22Rv1 (cell line): Measurements from ENCODE around the gene PAK1IP1.

Experiments used
- ZFX ChIP-seq: fragments of 450-650 bp; IDR thresholded peaks from 2 replicates; pipeline ENCODE4 v1.6.1; 2017; ENCODE audit warnings: antibody characterized with exemption, borderline replicate concordance
- TF ChIP-seq, protein P1 (sequence below): fragments of 450-650 bp; IDR thresholded peaks from 2 replicates; pipeline ENCODE4 v1.5.1; 2017; ENCODE audit warnings: mild to moderate bottlenecking

DNA sequence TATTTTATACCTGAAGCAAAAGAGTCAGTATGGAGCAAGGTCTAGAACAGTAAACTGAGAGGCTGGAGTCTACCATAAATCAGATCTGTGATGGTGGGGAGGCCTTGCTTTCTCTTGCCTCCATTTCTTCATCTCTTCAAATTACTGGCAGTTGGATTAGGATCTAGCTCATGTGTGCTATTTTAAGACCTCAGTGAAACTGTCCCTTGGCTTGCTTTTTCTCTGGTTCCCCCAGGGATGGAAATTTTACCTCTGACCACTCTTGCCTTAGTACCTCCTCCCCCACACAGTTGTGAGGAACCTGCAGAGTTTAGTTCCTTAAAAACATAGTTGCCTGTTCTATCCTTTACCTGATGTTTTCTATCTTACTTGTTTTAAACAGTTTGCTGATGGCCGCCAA lies 61.3 kb downstream of the PAK1IP1 start:
- TF ChIP-seq, protein P1, sequence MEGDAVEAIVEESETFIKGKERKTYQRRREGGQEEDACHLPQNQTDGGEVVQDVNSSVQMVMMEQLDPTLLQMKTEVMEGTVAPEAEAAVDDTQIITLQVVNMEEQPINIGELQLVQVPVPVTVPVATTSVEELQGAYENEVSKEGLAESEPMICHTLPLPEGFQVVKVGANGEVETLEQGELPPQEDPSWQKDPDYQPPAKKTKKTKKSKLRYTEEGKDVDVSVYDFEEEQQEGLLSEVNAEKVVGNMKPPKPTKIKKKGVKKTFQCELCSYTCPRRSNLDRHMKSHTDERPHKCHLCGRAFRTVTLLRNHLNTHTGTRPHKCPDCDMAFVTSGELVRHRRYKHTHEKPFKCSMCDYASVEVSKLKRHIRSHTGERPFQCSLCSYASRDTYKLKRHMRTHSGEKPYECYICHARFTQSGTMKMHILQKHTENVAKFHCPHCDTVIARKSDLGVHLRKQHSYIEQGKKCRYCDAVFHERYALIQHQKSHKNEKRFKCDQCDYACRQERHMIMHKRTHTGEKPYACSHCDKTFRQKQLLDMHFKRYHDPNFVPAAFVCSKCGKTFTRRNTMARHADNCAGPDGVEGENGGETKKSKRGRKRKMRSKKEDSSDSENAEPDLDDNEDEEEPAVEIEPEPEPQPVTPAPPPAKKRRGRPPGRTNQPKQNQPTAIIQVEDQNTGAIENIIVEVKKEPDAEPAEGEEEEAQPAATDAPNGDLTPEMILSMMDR = no peak
- no peak for TF ChIP-seq ZFX
